ENCODE results near the gene ZBTB39. TPM values are rescaled to one million over a fixed set of nuclear protein-coding genes. Genes with fewer than 3 reads are reported as not detected.

ZBTB39 gene
- 8.2 and 8.7 TPM in 2 replicates for total RNA-seq

DNA sequence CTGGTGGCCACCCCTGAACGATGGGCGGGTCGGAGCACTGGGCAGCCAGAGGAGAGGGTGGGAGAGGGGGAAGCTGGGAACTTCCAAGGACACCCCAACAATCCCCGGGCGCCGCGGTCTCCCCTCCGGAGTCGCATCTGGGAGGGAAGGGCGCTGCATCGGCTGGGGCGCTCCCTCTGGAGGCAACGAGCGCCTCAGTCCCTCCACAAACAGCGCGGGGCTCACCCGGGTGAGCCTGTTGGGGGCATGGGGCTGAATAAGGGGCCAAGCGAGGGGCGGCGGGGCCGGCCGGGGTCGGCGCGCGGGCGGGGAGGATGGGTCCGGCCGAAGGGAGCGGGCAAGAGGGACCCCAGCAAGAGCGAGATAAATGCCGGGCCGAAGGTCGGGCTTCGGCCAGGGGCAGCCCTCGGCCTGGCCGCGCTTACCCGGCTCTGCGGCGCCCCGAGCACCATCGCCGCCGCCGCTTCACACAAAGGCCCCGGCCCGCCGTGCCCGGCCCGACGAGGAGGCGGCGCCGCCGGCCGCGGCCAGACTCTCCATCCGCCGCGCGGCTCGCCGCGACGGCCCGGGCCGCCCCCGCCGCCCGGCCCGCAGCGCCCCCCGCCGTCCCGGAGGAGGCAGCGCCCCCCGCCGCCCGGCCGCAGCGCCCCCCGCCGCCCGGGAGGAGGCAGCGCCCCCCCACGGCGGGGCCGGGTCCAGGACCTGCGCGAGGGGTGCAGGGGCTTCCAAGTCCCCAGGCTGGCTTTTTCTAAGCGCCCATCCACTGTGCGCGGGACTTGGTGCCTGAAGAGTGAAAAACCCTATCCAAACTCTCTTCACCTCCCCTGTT, at the start of gene ZBTB39:
ZBTB39 (minus strand) TSS at position 567 of the 829 bp plus-strand sequence. CDS start 1,629 bp downstream, outside the sequence.

GRCh38 chr12:57049890-57050289, 43.5 kb upstream of the ZBTB39 start, which contains the start of gene MYO1A:
MYO1A (minus strand) TSS chr12:57050129; CDS start chr12:57048323, 1,806 bp downstream.

DNA sequence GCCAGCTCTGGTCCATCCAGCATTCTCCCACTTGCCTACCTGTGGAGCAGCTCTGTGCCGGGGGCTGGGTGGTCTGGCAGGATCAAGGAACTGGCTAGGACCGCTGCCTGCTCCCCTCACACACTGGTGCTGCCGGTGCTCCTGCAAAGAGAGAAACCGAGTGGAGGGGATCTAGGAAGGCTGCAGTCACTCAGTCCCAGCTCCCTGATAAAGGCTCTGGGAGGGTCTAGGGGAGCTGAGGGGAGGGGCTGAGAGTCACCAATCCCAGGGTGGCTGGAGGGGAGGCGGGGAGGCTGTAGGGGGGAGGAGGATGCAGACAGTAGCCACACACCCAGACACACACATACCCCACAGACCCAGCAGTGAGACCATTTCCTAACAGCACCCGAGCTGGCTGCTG, 10.0 kb upstream of the ZBTB39 start, which contains the start of gene TAC3:
TAC3 (minus strand) TSS at position 182 of the 400 bp plus-strand sequence. CDS start 732 bp downstream, outside the sequence.

GRCh38 chr12:56957229-56958052, 48.9 kb downstream of the ZBTB39 start, which contains the start of gene RDH16:
RDH16 (minus strand) TSS chr12:56957608; CDS start chr12:56957462, 146 bp downstream.

Other genes starting within 250 kb of the ZBTB39 start
- 0.76 and 1.2 TPM in 2 replicates for gene HSD17B6, start 243.2 kb downstream of the ZBTB39 start, total RNA-seq
- gene SDR9C7, start 72.1 kb downstream of the ZBTB39 start, total RNA-seq = under 0.01 TPM in 1 of 2 replicates, not detected in the other
- gene RDH16, start 48.9 kb downstream of the ZBTB39 start, total RNA-seq = 0.39 and 0.43 TPM in 2 replicates
- gene TAC3, start 10.0 kb upstream of the ZBTB39 start, total RNA-seq = not detected in 2 replicates
- not detected in 2 replicates for gene MYO1A, start 43.6 kb upstream of the ZBTB39 start, total RNA-seq
- 5.0 and 5.1 TPM in 2 replicates for gene NEMP1, start 72.2 kb upstream of the ZBTB39 start, total RNA-seq
- 22.8 and 50.1 TPM in 2 replicates for gene NAB2, start 82.6 kb upstream of the ZBTB39 start, total RNA-seq
- 58.7 and 143 TPM in 2 replicates for gene STAT6, start 104.8 kb upstream of the ZBTB39 start, total RNA-seq
- gene LRP1, start 121.9 kb upstream of the ZBTB39 start, total RNA-seq = 209 and 237 TPM in 2 replicates
- gene LRP1-AS, start 141.1 kb upstream of the ZBTB39 start, total RNA-seq = not detected in 2 replicates
- 1.2 TPM in 1 of 2 replicates, not detected in the other for gene NXPH4, start 210.2 kb upstream of the ZBTB39 start, total RNA-seq
- 91.1 and 211 TPM in 2 replicates for gene SHMT2, start 223.2 kb upstream of the ZBTB39 start, total RNA-seq
- gene STAC3, start 244.6 kb upstream of the ZBTB39 start, total RNA-seq = 0.39 TPM in 1 of 2 replicates, not detected in the other

Measured in placental epithelial cell (primary cell).